Smooth muscle cell of the brain vasculature (primary cell): ENCODE data around the gene CAMK2A.
"Not testable (repeated sequence)": the region's sequence is repeated elsewhere in the genome, so short reads cannot be mapped to it uniquely, and the experiment has no call there.

Experiments
- DNase-seq: peaks from one replicate; pipeline ENCODE4 v3.0.0-alpha.2; 2012; ENCODE audit warnings: low read depth, low spot score

CAMK2A gene

DNA sequence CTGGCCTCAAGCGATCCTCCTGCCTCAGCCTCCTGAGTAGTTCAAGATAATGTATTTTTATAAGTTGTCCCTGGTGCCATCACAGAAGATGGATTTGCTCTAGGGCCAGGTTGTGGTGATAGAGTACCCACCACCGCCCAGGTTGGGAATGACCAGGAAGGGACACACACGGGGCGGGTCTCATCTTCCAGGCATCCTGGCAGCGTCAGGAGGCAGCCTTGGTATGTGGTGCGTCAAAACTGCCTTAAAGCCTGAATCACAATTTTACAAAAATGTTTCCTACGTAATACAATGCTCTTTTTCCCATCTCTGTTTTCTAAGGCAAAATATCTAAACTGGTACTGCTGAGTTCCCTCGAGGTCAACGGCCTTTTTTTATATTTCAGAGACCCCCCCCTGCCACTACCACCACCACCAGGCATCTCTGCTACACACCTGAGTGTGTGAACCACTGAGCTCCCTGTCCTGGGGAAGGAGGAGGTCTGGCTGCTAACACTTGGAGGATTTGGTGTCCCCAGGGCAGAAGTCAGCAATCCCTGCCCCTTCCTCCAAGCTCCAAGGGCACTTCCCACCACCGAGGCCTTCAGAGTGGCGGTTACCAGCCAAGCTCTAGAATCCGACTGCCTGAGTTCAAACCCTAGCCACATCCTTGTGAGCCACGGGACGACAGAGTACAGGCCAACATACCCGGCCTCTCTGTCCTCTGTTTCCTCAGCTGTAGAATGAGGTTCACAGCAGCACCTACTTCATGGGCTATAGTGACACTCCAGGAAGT lies 52.4 kb downstream of the CAMK2A start:
- no peak for DNase-seq

DNA sequence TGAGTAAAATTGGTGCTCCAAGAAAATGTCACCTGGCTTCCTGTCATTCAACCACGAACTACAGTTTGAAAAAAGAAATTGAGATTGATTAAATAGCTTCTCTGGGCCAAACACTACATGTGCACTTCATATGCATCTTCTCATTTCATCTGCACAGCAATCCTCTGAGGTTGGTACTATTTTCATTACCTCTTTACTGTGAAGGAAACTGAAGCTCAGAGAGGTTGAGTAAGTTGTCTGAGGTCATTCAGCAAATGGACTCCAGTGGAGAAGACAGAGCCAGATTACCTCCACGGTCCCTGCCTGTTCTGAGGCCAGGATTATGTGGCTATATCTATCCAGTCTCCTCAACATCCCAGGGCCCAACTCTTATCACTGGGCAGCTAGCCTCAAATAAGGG lies 53.3 kb downstream of the CAMK2A start:
- DNase-seq = no peak

DNA sequence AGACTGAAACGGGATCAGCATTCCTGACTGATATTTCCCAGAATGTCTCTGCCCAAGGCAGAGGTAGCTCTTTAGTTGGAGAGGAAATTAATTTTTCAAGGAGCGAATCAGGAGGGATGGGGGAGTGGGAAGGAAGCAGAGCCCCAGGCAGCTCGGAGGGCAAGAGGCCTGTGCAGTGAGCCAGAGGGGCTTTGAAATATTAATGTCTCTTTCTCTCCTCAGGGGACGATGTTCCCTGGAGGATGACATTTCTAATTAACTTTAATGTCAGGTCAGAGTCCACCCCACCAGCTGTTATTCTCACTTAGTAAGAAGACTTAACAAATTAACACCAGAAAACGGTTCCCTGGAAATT lies 54.1 kb downstream of the CAMK2A start:
- DNase-seq = no peak

- no peak for DNase-seq
These were observed 54.7 kb downstream of the CAMK2A start for GRCh38 chr5:150234576-150235499.

GRCh38 chr5:150233706-150234105 lies 55.9 kb downstream of the CAMK2A start:
- not testable (repeated sequence) for DNase-seq

- no peak for DNase-seq
These were observed 58.7 kb downstream of the CAMK2A start for GRCh38 chr5:150230842-150231241.

GRCh38 chr5:150229571-150229970 lies 60.0 kb downstream of the CAMK2A start:
- no peak for DNase-seq

DNA sequence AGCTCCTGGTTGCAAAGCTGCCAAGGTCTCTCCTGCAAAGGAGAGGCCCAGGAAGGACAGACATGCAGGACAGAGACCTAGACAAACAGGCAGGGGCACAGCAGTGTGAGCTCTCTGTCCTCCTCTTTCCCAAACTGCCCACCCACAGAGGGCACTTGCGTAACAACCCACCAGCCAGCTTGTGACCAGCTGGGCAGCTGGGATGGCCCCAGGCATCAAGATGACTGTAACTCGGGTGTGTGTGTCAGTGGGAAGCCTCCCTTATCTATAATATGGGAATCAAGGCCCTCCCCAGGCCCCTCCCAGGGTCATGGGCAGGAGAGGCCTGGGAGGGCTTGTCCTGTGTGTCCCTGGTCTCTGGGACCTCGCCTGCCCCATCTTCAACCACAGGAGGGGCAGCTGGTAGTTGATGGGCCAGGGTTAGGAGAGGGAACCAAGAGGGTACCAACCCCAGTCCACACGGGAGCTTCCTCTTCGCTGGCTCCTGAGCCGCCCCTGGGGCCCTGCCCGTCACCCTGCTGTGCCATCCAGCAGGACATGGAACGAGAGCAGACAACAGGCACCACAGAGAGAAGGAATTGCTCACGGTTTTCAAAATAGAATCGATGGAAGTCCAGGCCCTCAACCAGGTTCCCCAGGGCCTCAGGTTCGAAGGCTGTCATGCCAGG lies 61.8 kb downstream of the CAMK2A start:
- DNase-seq = no peak

- DNase-seq = no peak
These were observed 62.5 kb downstream of the CAMK2A start for GRCh38 chr5:150227036-150227435.

DNA sequence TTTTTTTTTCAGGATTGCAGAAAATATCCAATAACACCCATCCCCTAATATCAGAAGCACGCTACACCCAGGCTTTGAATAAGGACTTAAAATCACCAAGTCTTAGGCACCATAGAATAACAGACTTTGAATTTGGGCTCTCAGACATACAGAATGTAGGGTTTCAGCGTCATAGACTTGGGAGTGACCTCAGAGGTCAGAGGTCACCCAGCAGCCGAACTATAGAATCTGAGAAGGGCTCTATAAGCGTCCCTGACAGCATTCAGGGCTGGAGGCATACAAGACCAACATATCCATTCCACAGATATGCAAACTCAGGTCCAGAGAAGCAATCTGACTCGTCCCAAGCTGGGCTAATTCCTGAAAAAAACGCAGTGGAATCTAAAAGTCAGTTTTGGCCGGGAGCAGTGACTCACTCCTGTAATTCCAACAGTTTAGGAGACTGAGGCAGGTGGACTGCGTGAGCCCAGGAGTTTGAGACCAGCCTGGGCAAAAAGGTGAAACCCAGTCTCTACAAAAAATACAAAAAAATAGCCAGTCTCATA lies 65.0 kb downstream of the CAMK2A start:
- no peak for DNase-seq

DNA sequence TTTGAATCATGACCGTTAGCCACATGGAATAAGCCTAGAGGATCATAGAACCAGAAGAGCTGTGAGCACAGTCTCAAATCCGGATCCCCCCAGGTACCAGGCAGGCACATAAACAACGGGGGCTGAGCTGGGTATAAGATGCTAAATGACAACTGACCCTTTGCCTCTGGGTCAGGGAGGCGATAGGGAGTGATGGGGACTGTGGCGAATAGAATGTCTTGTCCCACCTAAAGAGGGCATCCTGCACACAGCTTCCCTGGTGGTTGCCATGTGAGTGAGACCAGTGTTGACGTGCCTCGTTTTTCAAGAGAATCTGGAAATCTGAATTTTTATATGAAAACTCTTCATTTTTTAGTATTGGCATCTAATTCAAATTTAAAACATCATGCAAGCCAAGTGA lies 66.1 kb downstream of the CAMK2A start:
- no peak for DNase-seq

DNA sequence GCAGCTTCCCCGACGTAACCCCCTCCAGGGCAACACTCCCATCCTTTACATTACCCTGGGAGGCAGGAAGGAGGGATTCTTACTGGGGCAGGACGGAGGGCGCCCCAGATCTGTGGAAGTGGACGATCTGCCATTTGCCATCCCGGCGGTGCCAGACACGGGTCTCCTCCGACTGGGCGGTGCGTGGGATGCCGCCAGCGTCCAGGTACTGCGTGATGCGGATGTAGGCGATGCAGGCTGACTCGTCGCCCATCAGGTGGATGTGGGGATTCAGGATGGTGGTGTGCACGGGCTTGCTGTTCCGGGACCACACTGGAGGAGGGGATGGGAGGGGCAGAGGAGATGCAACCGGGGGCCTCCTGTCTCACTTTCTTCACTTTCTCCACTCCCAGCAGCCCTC lies 66.7 kb downstream of the CAMK2A start:
- DNase-seq = no peak

- DNase-seq = no peak
These were observed 68.1 kb downstream of the CAMK2A start for GRCh38 chr5:150221471-150221870.

GRCh38 chr5:150219861-150220260 lies 69.7 kb downstream of the CAMK2A start:
- DNase-seq = no peak

DNA sequence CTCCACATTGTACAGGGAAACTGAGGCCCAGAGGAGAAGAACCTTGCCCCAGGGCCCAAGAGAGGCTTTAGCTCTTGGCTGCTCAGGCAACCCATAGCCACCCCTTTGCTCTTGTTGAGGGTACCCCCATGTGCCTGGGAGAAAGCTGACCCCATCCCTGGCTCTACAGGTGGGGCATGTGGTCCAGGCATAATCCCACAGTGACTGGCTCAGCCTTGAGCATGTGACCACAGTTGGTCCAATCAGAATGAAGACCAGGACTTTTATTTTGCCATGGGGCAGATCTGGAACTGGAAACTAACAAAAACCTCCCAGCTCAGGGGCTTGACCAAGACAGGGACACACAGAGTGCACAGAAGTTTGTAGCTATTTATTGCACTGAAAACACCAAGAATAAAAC lies 70.4 kb downstream of the CAMK2A start:
- DNase-seq = no peak

- DNase-seq = no peak
These were observed 70.9 kb downstream of the CAMK2A start for GRCh38 chr5:150218693-150219035.

GRCh38 chr5:150217873-150218692 lies 71.5 kb downstream of the CAMK2A start:
- peak; percentile 62 for DNase-seq

DNA sequence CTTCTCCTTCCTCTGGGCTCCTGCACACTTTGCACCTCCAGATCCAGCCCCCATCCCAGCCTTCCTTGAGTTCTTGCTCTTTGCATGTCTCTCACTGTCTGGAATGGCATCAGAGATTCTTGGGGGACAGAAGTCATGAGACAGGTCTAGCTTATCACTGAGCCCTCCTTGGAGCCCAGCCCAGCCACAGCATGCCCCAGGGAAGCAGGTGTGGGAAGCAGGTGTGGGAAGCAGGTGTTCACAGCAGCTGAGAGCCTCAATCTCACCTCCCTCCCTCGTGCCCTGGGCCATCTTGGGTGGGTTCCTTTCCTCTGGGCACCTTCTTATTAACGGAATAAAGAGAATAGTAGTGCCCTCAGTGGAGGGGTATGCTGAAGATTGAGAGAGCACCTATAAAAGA lies 72.5 kb downstream of the CAMK2A start:
- DNase-seq = no peak

- DNase-seq = no peak
These were observed 73.3 kb downstream of the CAMK2A start for GRCh38 chr5:150215979-150216944.

GRCh38 chr5:150214289-150214688 lies 75.3 kb downstream of the CAMK2A start:
- no peak for DNase-seq
